SK-N-MC (cell line): Measurements from ENCODE around the gene TMEM39B.

Experiments
- EZH2 ChIP-seq: fragments of 200-600 bp; sonication (generic); IDR thresholded peaks from one replicate; pipeline ENCODE4 v1.6.1; 2017; ENCODE audit warnings: antibody characterized with exemption
- POLR2AphosphoS5 ChIP-seq: IDR thresholded peaks from 2 replicates; pipeline ENCODE4 v1.6.1; 2012; ENCODE audit warnings: mild to moderate bottlenecking, low read depth, low read length, borderline replicate concordance

DNA sequence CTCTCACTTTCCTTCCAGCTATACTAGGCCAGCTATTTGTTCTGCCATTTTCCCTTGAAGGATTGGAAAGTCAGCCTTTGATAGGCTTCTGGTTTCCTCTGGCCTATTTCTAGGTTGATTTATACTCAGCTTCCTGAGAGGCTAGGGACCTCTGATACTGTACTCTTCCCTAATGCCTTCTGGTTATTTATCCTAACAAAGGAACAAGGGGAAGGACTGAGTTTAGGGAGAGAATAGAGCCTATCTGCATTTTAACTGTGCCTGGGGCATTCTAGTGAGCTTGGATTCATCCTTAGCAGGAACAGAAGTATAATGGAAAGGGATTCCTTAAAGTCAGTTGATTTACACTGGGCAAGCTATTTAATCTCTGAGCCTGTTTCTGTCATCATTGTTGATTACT lies 11.8 kb upstream of the TMEM39B start:
- TF ChIP-seq EZH2, result no peak
- no peak for TF ChIP-seq POLR2AphosphoS5
